DMS53 treated with DMSO at 0.1 percent for 48 hours (cell line): ENCODE results near the gene GNPNAT1.
"Not testable (repeated sequence)": the region's sequence is repeated elsewhere in the genome, so short reads cannot be mapped to it uniquely, and the experiment has no call there.

ENCODE experiments used
- DNase-seq: peaks from one replicate; lab custom pipeline; 2025; ENCODE audit not compliant: unreplicated experiment; lab: John Stamatoyannopoulos, UW

Gene GNPNAT1

DNA sequence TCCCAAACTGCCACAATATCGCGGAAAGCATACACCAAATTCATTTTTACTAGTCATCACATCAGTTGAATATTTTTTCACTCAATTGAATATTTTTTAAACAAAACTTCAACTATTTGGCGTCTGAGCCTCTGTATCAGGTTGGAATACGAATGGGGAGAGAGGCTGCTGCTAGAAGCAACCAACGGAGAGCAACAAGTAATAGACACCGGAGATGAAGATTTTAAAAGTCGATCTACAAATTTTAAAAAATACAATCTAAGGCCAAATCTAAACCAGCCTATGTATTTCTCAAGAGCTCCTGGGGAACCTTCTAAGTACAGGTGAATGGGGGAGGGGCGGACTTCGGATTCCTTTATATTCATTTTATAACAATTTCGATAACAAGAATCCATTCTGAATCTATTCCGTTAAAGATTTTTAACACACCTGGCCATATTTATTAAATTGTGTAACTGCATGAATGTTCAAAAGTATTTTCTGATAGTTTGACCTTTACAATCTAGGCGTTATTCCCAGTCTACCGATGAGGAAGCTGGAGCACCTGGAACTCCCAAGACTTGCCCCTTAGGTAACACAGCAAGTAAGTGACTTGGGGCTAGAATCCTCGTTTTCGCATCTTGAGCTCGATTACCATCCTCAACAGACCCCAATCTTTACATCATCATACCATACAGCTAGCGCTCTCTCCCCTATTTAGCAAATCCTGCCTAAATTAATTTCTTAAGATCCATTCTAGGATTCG, 1.2 kb downstream of the GNPNAT1 start:
- no peak for DNase-seq

DNA sequence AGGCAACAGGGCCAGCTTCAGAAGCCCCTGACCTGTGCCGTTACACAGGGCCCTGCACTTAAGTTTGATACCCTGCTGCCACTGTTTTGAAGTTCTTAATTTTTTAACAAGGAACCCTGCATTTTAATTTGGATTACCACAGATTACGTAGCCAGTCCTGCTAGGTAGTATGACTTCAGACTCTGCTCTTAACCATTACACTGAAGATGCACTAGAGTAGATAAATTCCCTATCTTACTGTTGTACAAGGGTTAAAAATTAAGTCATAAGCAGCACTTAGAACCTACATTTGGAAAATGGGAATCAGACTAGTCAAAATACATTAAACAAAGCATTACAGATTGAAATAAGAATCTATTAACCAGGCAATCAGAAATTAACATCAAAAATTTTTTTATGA, 2.3 kb downstream of the GNPNAT1 start:
- no peak for DNase-seq

DNA sequence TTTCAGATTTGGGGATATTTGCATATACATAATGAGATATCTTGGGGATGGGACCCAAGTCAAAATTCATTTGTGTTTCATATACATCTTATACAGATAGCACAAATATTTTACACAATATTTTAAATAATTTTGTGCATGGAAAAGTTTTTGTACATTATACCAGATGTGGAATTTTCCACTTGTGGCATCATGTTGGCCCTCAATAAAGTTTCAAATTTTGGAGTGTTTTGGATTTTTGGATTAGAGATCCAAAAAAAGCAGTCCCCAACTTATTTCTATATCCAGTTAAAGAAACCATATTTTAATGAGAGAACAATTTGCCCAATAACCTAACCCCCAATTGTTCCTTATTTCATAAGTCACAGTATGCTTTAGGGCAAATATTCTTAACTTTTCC, 4.5 kb downstream of the GNPNAT1 start:
- DNase-seq: no peak

DNA sequence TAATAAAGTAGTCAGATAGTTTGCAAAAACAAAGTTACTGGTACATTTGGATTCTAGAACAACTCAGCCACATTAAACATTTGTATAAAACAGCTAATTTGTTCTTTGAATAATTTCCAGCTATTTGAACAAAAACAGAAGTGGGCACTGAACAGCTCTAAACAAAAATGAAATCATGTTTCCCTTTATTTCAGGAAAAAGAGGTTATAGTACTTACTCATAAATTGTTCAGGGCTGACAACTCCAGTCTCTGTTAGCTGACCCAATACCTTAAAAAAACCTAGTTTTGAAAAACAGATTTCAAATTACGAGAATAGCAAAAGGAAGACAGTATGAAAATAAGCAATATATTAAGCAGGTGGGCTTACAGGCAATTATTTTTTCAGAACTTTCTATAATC, 8.2 kb downstream of the GNPNAT1 start:
- no peak for DNase-seq

DNA sequence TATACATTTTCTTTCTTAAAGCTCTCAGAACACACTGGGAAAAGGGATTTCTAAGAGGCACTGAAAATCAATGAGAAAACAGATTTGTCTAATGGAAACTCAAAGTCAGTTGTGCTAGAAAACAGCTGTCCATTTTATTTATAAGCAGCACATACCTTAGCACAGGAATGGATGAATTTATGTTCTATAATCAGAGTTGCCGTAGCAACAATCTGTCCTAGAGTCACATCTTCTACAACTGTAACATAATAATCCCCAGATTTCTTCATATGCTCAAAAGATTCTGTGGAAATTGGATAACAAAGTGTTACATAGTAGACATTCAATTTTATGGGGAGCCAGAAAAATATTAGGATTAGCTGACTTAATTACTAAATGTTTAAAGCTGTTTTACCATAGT, 9.8 kb downstream of the GNPNAT1 start:
- DNase-seq: no peak

DNA sequence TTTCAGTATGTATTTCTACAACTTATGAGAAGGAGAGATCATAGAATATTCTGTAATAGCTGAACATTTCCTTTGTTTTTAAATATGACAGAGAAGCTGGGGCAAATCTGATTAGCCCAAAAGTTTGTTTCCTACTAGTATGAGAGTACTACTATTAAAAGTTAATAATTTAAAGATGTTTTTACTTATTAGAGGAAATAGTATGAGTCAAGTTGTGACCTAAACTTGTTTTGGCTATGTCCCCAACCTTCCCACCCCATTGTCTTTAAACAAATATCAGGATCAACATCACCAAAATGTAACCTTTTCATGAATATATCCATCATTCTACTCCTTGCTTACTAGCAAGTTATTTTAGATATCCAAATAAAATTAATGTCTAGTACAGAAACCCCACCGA, 10.5 kb downstream of the GNPNAT1 start:
- no peak for DNase-seq

DNA sequence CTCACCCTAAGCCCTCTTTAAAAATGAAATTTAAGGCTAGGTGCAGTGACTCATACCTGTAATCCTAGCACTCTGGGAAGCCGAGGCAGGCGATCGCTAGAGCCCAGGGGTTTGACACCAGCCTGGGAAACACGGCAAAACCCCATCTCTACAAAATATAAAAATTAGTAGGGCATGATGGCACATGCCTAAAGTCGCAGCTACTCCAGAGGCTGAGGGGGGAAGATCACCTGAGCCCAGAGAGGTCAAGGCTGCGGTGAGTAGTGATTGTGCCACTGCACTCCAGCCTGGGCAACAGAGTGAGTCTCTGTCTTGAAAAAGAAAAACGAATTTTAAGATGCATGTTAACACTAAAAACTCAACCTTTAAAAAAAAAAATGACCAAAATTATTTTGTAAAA, 12.7 kb downstream of the GNPNAT1 start:
- DNase-seq: no peak

DNA sequence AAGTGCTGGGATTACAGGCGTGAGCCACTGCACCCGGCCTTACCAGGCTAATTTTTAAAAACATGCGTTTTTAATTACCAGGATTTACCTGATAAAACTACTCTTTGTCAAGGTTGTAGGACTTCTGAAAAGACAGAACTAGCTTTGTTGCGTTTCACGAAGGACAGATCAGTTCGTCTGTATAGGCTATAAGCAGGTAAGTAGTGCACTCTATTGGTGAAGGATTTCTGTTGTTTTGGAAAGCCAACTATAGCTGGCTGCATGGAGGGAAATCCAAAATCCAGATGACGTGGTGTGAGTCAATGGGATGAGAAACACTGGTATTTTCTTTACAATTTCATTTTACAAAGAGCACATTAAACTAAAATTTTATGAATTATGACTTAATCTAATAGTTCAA, 14.6 kb downstream of the GNPNAT1 start:
- no peak for DNase-seq

DNA sequence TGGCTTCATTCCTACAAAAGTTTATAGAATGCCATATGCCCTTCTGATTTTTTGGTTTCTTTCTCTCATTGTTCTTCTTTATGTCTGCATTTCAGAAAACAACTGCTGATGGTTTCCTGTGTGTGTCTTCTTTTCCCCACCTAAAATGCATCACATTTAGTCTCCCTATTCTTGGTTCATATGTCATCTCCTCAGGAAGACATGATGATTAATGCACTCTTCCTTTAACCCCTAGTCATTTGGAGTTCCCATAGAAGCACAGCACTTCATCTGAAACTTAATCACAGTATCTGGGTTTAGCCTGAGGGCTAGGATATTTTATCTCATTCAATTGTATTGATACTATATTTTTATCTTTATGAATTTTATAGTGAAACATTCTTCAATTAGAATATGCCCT, 21.5 kb downstream of the GNPNAT1 start:
- no peak for DNase-seq

DNA sequence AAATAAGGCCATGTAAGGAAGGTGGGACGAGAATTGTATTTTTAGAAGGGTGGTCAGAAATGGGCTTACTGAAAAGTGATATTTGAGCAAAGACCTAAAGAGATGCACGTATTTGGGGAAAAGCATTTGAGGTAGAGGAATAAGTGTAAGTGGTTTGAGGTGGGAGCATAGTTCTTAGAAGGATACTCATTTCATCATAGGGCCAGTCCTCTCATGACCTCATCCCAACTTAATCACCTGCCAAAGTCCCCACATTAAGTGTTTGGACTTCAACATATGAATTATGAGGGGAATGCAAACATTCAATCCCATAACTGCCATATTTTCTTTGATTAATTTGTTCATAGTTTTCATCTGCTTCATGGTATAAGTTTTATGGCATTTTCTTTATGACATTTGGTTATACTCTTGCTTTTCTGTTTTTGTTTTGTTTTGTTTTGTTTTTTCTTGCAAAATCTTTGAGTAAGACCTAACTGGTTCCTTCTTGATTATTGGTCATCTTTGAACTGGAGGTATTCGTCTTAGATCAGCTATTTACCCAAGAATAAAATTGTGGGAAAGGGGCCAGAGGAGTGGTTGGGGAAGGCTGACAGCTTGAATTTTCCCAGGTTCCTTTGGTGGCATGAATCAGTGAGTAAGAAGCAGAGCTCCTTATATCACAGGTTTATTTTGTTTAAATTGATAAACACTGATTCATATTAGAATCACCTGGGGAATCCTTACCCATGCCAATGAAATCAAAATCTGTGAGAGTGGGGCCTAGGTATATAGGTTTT, 24.2 kb downstream of the GNPNAT1 start:
- DNase-seq: no peak

DNA sequence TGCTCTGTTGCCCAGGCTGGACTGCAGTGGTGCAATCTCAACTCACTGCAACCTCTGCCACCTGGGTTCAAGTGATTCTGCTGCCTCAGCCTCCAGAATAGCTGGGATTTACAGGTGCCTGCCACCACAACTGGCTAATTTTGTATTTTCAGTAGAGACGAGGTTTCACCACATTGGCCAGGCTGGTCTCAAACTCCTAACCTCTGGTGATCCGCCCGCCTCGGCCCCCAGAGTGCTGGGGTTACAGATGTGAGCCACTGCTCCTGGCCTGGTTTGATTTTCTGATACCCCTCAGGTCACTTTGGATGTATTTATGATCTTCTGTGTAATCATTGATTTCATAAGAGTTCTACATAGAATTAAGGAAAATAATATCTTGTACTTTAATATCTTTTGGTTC, 28.5 kb downstream of the GNPNAT1 start:
- not testable (repeated sequence) for DNase-seq

DNA sequence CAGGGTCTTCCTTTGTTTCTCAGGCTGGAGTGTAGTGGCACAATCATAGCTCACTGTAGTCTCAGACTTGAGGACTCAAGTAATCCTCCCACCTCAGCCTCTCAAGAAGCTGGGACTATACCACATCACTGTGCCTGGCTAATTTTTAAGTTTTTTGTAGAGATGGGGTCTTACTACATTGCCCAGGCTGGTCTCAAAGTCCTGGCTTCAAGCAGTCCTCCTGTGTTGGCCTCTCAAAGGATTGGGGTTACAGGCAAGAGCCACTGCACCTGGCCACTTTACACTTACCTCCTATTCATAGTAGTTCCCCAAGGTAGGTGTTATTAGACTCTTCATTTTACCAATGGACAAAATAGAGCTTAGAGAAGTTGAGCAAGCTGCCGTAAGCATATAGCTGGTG, 32.3 kb downstream of the GNPNAT1 start:
- DNase-seq: no peak

DNA sequence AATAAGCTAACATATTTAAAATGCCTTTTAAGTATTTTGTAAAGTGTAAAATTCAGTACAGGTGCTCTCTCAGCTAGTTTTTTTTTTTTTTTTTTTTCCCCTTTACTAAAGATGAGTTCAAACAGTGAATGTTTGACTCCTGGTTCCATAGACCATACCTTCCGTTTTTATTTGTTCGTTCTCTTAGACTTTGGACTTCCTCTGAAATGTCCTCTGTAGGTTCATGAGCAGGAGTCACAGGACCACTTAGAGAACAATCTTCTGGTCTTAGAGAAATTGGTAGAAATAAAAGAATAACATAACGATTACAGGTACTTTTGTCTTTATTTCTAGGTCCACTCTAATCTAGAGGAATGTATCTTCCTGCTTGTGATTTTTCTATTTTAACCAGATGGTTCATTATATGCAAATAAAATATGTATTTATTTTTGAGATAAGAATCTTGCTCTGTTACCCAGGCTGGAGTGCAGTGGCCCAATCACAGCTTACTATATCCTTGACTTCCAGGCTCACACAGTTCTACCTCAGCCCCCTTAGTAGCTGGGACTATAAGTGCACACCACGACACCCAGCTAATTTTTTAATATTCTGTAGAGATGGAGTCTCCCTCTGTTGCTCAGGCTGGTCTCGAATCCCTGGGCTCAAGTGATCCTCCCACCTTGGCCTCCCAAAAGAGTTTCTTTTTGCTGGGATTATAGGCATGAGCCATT, 35.6 kb downstream of the GNPNAT1 start:
- DNase-seq: peak; percentile 54

DNA sequence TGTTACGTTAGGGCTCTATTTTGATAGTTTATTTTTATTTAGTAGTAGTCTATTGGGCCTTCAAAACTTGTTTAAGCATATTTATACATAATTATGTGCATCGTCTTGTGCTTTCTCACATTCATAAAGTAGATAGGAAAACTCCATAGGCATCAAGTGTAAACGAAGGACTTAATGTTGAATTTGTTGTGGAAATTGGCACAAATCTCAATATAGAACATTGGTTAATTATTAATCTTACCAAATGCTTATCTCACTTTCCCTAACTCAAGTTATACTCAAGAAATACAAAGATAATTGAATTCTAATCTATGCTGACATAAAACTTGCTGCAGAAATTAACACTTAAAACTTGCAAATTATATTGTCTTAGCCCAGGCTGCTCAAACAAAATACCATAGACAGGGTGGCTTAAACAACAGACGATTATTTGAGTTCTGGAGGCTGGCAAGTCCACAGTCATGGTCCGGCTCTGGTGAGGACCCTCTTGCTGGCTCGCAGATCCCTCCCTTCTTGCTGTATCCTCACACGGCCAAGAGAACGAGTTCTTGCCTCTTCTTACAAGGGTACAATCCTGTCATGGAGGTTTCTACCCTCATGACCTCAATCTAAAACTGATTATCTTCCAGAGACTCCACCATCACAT, 42.6 kb downstream of the GNPNAT1 start:
- DNase-seq: no peak

DNA sequence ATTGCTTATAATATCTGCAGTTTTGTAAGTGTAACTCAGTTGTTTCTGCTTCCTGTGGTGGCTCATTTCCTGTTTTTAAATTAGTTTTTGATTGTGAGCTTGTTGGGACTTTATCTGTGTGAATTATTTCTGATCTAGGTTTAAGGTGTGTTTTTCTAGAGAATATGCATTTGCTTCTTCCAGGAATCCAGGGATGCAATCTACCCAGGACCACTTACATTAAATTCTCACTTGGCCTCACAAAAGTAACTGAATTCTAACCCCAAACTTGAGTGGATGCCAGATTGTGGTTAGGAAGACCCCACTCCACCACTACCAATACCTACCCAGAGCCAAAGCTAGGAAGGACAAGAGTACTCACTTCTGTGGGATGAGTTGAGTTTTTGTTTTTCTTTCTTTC, 49.5 kb downstream of the GNPNAT1 start:
- DNase-seq: no peak

DNA sequence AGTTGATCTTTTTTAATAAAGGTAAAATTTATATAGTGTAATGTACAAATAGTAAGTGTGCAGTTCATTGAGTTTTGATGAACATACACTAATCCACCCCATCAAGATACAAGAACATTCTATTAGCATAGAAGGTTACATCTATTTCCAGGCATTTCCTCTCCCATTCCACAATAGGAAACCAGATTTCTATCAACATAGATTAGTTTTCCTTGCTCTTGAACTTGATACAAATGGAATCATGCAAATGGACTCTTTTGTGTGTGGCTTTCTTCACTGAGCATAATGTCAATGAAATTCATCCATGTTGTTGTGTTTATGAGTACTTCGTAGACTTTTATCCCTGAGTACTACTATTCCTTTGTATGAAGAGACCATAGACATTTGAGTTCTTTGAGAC, 50.7 kb downstream of the GNPNAT1 start:
- no peak for DNase-seq

DNA sequence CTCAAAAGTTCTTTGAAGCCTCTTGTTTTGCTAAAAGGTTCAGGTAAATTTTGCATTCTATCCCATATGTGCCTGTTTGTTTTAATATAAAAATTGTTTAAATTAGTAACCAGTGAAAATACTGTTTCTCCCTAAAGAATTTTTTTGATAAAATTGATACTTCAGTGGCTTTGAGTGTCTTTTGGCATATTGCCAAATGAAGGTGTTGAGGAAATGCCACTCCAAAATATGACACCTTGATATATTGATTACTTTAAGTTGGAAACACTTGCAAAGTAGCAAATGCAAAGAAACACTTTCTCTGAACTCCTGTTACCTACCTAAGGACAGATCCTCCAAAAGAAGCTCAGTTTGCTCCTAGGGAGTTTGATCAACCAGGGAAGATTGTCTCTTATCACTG, 53.0 kb downstream of the GNPNAT1 start:
- DNase-seq: no peak

DNA sequence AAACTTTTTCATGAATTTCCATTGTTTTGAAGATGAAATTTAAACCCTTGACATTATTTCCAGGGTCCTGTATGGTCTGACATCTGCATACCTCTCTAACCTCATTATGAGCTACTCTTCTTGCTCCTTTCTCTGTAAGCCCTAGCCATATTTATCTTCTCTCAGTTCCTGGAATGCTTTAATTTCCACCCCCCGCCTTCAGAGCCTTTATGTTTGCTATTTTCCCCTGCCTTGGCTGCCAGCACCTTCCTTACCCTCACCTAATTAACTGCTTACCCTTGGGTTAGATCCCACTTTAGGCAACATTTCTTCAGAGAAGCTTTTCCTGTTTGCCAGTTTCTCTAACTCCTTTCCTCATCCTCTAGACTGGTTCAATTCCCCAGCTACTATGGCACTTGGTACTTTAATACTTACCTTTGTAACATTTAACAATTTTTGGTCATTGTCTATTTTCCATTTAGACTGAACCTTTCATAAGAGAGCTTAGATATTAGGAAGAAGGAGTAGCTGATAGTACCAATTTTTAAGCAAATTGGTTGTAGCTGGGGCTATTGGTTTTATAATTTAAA, 55.4 kb downstream of the GNPNAT1 start:
- no peak for DNase-seq

DNA sequence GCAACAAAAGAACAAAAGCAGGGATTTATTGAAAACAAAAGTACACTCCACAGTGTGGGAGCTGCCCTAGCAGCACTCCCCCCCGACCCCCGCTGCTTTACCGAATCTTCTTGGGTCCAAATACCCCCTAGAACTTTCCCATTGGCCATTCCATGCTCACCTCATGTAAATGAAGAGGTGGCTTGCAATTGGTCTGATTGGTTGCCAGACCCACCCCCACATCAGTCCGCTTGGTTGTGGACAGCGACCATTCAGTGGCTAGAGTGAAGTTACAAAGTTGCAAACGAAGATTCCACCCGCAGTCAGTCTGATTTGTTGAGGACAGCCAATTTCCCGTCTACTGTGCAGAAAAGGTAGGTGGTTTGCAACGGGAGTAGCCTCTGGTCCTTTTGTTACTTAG, 57.6 kb downstream of the GNPNAT1 start:
- no peak for DNase-seq

DNA sequence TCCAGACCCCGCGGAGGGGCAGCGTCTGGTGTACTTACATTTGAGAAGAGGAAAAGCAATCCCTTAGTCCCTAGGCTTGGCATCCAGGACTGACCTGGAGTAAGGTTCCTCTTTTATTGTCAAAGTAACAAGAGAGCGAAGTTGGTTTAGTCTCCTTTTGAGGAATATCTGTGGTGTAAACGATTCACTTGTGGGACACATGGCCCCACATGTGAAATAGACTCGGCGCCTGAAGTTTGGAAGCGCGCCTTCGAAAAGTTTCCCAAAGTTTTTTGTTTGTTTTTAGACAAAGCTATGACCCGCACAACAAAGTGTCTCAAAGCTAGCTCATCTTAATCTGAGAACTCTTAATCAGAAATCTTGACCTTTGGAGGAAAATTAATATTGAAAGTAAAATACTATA, 60.7 kb downstream of the GNPNAT1 start:
- DNase-seq: no peak
